ENCODE measurements around the gene MFAP2. TPM values are rescaled to one million over a fixed set of nuclear protein-coding genes. Genes with fewer than 3 reads are reported as not detected.

Gene MFAP2
- polyA plus RNA-seq, 4 donors, result 204 to 582 (median 224) TPM

- no peak for DNase-seq (ENCODE audit: low read depth in 4 of 4, low spot score in 3 of 4)
These were observed 27.9 kb upstream of the MFAP2 start for GRCh38 chr1:17008208-17008855.

GRCh38 chr1:17007121-17007520 lies 26.7 kb upstream of the MFAP2 start:
- DNase-seq (ENCODE audit: low read depth in 4 of 4, low spot score in 3 of 4), result no peak

DNA sequence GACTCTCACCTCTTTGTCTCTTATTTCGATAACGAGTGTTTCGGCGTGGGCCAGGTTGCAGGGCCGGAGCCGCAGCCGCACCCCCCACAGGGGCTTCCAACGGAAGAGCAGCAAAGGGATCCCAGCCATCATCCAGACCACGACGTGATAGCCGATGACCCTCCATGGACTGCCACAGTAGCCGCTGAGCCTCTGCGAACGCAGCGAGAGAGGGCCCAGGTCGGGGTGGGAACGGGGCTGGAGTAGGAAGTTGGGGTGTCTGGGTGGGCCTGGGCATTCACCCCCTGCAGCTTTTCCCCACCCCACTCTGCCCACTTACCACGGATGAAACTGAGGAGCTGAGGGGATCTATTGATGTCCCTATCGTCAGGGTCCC lies 24.9 kb upstream of the MFAP2 start:
- DNase-seq (ENCODE audit: low read depth in 4 of 4, low spot score in 3 of 4), result no peak

- no peak for DNase-seq (ENCODE audit: low read depth in 4 of 4, low spot score in 3 of 4)
These were observed 24.3 kb upstream of the MFAP2 start for GRCh38 chr1:17004466-17005364.

- no peak for DNase-seq (ENCODE audit: low read depth in 4 of 4, low spot score in 3 of 4)
These were observed 22.1 kb upstream of the MFAP2 start for GRCh38 chr1:17002524-17002902.

DNA sequence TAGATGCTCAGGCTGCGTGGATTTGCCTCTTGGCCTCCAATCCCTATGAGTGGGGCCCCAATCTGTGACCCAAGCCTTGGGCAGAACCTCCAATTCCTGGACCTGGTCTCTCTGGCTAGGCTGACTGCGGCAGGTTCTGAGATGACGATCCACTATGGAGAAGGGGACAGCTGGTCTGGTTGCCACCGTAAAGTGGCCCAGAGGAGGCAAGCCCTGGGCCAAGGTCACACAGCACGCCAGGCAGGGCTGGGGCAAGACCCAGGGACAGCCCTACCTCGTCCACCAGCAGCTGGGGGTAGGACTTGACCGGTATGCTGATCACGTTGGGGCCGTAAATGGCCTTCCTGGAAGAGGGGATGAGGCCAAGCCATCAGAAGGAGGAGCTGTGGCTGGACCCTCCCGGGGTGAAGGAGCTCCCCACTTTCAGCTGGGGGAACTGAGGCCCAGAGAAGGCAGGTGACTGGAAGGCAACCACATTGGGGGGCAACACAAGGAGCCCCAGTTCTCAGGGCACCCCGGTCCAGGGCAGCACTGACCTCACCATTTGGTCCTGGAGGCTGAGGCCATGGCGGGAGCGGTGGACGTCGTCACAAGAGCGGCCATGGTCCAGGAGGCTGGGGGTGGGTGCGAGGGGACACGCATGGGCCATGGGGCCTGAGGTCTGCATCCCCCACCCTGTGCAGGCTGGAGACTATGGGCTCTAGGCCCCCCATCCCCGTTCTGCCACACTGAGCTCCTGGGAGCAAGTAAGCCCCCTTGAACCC lies 21.5 kb upstream of the MFAP2 start:
- no peak for DNase-seq (ENCODE audit: low read depth in 4 of 4, low spot score in 3 of 4)

- DNase-seq (ENCODE audit: low read depth in 4 of 4, low spot score in 3 of 4), result no peak
These were observed 19.4 kb upstream of the MFAP2 start for GRCh38 chr1:16999863-17000262.

DNA sequence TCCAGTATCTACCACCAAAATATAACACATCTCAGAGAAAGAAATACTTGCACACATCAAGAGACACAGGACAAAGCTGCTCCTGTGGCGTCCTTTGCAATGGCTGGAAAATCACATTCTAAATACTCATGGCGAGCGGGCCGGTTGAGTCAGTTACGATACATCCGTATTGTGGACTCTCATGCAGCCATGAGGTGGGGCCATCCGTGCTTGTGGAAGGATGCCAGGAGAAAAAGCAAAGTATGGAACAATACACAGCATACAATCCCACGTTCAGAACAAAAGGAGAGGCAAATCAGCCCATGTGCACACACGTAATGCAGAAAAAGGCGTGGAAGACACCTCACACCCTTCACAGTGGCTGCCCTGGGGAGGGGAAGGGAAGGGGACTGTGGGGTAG lies 18.2 kb upstream of the MFAP2 start:
- DNase-seq (ENCODE audit: low read depth in 4 of 4, low spot score in 3 of 4), result no peak

- no peak for DNase-seq (ENCODE audit: low read depth in 4 of 4, low spot score in 3 of 4)
These were observed 16.4 kb upstream of the MFAP2 start for GRCh38 chr1:16996845-16997244.

GRCh38 chr1:16993521-16994038 lies 13.2 kb upstream of the MFAP2 start:
- DNase-seq (ENCODE audit: low read depth in 4 of 4, low spot score in 3 of 4), result no peak

DNA sequence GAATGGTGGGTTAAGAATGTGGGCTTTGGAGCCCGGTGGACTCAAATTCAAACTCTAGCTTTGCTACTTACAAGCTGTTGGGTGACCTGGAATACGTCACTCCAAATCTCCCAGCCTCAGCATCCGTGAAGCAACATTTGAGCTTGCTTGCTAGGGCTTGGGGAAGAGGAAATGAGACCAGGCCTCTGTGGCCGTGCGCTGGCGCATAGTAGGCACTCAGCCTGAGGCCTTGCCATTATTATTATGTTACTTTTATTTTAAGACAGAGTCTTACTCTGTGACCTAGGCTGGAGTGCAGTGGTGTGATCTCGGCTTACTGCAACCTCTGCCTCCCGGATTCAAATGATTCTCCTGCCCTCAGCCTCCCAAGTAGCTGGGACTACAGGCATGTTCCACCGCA lies 12.3 kb upstream of the MFAP2 start:
- DNase-seq (ENCODE audit: low read depth in 4 of 4, low spot score in 3 of 4), result no peak

- DNase-seq (ENCODE audit: low read depth in 4 of 4, low spot score in 3 of 4), result no peak
These were observed 11.7 kb upstream of the MFAP2 start for GRCh38 chr1:16992102-16992501.

DNA sequence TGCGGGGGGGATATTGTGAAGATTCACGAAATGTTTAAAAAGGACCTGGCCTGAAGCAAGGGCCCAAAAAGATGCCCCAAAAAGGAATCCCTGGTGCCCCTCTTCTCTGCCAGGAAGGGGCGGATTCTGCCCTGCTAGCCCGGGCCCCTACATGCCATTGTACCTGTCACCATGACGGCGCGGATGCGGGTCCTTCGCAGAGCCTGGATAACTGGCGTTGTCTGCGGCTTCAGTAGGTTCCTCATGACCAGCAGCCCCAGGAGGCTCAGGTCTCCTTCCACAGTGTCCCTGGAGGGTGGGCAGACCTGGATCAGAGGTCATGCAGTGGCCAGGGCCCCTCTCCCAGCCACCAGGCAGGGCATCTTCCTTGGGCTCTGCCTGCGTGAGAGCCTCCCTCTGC lies 11.2 kb upstream of the MFAP2 start:
- DNase-seq (ENCODE audit: low read depth in 4 of 4, low spot score in 3 of 4), result no peak

DNA sequence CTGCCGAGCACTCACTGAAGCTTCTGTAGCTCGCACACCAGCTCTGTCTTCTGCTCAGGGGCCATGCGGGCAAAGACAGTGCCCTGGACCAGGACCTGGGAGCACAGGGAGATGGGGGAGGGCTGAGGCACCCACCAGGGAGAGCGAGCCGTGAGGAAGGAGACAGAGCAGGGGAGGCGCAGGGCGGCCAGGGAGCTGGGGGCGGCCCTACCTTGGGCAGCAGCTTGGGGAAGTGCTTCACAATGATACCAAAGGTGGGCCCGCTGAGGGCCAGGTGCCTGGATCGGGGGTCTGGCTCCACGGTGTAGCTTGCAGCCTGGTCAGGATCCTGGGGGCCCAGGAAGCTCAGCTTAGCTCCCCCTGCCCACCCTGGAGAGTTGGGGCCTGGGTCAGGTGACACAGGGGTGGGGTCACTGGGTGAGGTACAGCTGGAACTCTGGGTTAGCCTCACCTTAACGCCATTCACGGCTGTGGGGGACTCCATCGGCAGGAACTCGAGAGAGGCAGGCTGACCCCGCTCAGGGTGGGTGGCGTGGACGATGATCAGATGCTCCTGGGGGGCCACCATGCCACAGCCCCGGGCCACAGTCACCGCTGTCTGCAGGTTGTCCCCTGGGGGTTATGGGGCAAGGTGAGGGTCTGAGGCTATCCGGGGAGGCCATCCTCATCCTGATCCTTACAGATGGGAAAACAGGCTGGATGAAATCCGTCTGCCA lies 9.4 kb upstream of the MFAP2 start:
- DNase-seq (ENCODE audit: low read depth in 4 of 4, low spot score in 3 of 4), result no peak

DNA sequence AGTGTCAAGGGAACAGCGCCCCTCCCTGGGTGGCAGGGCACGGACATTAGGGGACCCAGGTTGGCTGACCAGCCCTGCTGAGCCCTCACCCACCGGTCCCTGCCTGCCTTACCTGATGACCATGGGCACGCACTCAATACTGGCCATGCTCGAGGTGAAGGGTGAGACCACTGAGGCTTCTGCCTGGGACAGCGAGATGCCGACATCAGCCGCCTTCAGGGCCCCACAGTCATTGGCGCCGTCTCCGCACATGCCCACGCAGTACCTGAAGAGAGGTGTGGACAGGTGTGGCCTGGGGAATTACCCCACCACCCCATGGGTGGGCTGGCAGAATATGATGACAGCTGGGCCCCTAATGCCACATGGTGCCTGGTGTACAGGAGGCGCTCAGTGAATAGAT lies 7.8 kb upstream of the MFAP2 start:
- no peak for DNase-seq (ENCODE audit: low read depth in 4 of 4, low spot score in 3 of 4)

DNA sequence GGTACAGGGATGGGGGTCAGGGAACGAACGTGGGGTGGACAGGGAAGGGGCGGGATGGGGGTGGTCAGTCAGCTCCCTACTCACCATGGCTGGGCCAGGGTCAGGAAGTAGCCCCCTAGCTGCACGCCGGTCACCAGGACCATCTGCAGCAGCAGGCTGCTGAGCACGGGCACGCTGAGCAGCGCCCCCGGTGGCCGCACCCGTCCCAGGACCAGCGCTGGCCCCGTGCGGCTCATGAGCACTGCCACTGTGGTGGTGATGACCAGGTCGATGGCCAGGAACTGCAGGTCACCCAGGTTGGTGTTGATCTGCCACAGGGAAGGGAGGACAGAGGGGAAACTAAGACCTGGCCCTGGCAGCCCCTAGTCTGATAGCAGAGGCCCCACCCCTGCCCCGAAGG lies 6.5 kb upstream of the MFAP2 start:
- no peak for DNase-seq (ENCODE audit: low read depth in 4 of 4, low spot score in 3 of 4)

DNA sequence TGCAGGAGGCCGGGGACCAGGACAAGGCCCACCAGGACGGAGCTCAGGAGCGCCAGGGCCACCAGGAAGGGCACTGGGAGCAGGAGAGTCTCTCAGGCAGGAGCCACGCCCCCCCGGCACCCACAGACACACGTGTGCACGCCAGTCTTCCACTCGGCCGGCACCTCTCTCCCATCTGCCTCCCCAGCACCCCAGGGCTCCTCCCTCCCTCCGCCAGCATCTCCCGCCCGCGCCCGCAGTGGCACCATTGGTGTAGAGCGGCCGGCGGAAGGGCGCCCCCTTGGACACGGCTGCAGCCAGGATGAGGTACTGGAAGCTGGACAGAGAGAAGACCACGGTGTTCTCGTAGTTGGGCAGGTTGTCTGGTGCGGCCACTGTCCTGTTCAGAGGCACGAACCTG lies 6.1 kb upstream of the MFAP2 start:
- no peak for DNase-seq (ENCODE audit: low read depth in 4 of 4, low spot score in 3 of 4)

DNA sequence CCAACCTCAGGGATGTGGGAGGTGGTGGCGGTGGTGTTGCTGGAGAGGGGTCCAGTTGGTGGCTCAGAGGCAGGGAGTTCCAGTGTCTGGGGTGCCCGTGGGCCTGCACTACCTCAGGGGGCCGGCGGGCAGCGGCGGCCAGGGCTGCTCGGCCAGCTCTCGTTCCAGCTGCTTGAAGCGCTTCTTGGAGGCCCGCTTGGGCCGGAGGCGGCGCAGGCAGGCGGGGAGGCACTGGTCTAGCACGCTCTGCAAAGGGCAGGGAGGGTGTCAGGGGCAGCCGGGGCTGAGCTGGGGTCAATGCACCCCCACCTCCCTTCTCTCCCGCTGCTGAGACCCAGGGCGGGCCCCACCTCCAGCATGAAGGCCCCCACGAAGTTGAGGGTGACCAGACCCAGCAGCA lies 5.7 kb upstream of the MFAP2 start:
- no peak for DNase-seq (ENCODE audit: low read depth in 4 of 4, low spot score in 3 of 4)

- DNase-seq (ENCODE audit: low read depth in 4 of 4, low spot score in 3 of 4), result no peak
These were observed 4.3 kb upstream of the MFAP2 start for GRCh38 chr1:16984717-16985116.

DNA sequence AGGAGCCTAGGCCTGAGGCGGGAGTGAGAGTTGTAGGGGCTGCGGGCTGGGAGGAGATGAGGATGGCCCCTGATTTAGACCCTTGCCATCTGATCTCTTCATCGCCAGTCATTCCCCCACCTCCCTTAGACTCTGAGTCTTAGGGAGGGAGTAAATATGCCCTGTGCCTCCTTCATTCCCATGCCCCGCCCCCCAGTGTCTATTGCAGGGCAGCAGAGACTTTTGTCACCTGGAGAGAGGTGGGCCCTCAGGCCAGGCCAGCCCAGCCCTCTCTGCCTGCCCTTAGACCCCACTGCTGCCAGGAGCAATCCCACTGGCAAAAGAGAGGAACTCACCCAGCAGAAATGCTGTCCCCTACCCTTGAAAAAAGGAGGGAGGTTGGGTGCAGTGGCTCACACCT lies 3.2 kb upstream of the MFAP2 start:
- DNase-seq (ENCODE audit: low read depth in 4 of 4, low spot score in 3 of 4), result no peak

DNA sequence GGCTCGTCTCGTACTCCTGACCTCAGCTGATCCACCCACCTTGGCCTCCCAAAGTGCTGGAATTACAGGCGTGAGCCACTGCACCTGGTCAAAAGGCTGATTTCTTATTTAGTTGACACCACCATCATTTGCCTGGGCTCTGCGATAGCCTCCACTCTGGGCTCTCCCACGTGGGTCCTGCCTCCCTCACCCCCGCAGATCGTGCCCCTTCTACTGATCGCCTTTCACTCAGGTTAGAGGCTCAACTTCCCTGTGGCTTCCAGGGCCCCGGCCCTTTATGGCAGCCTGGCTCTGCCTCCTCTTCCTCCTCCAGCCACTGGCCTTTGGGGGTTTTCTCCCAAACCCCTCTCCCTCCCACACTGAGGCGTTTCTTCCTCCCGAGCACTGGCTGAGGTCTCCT lies 2.5 kb upstream of the MFAP2 start:
- DNase-seq (ENCODE audit: low read depth in 4 of 4, low spot score in 3 of 4), result no peak

All from left renal pelvis (tissue), 4 donors.